ENCODE measurements around the gene DUSP22.
"Not testable (repeated sequence)": the region's sequence is repeated elsewhere in the genome, so short reads cannot be mapped to it uniquely, and the experiment has no call there.

DUSP22 gene

GRCh38 chr6:280775-281468 is 11.4 kb upstream of the DUSP22 start:
- no peak for DNase-seq

GRCh38 chr6:281469-282103 is 10.7 kb upstream of the DUSP22 start:
- DNase-seq, result no peak

DNA sequence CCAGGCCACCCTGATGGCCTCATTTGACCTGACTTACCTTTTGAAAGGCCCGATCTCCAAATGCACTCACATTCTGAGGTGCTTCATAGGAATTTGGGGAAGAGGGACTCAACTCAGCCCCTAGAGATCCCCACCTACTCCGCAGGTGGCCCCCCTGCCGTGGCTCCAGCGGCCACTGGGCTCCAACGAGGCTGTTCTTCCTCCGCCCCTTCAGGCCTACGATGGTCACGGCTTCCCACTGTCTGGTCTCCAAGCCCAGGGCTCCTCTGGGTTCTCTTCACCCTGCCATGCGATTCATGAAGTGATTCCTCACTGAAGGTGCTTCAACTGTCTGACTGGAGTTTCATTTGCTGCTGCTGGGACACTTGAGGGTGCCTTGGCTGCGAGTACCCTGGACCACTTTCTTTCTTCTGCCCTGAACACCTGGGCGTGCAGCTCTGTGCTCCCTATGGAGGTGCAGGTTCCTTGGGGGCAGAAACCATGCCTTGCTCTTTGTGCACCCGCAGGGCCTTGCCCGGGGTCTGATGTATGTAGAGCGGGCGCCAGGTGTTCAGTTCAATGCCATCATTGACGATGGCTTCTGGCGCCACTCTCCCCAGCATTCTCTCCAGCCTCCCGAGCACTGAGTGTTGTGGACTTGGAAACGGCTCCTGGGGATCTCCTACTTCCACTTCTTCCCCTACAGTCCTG is 10.0 kb upstream of the DUSP22 start:
- DNase-seq, result no peak

DNA sequence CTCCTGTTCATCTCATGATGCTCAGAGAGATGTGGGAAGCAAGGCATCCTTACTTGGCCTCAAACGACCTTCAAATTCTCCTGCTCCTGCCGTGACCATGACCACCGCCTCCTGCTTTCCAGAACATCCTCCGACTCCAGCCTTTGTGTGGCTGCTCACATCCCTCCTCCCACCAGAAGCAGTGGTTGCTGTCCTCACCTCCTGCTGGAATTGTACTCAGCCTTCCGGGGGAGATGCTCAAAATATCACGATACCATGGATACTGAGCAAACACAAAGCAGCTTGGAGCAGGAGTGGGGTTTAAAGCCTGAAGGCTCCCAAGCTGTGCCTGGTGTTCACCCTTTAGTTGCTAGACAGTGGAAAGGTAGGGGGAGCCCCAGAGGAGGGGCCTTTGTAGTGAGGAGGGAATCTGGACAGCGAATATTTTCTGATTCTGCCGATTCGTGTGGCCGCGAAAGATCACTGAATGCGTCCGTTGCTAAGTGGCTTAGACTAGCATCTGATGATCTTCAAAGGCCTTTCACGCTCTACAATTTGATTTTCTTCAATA is 9.3 kb upstream of the DUSP22 start:
- DNase-seq, result no peak

DNA sequence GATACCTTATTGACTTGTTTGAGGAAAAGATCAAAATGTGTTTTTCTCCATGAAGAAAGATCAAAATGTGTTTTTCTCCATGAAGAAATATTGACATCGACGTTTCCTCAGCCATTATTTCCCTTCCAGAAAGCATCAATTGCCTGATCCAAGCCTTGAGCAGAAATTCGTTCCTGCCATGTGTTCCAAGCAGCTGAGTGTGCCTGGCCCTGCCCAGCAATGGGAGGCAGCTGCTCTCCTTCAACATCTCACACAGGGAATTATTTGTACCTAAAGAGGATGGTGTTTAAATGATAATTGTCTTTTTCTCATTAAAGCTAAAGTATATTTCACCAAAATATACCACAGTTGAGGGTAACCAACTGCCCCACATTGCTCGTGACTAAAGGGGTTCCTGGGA is 7.8 kb upstream of the DUSP22 start:
- no peak for DNase-seq

- DNase-seq, result peak; percentile 12
Observed at GRCh38 chr6:285030-285771, 7.1 kb upstream of the DUSP22 start.

DNA sequence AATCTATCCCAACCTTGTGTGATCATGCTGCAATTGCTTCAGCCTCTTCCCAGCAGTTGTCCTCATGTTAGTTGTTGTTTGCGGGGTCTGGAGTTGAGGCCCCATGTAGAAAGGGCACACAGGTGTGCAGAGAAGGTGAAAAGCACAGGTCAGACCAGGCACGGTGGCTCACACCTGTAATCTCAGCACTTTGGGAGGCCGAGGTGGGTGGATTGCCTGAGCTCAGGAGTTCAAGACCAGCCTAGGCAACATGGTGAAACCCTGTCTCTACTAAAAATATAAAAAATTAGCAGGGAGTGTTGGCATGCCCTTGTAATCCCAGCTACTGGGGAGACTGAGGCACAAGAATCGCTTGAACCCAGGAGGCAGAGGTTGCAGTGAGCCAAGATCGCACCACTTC is 6.4 kb upstream of the DUSP22 start:
- DNase-seq, result not testable (repeated sequence)

GRCh38 chr6:286681-287488 is 5.4 kb upstream of the DUSP22 start:
- no peak for DNase-seq

GRCh38 chr6:287489-287860 is 4.8 kb upstream of the DUSP22 start:
- no peak for DNase-seq

GRCh38 chr6:288866-289265 is 3.4 kb upstream of the DUSP22 start:
- DNase-seq, result no peak

GRCh38 chr6:290111-290922 is 2.0 kb upstream of the DUSP22 start:
- DNase-seq, result no peak

GRCh38 chr6:291204-291696 is 1.0 kb upstream of the DUSP22 start:
- no peak for DNase-seq

DNA sequence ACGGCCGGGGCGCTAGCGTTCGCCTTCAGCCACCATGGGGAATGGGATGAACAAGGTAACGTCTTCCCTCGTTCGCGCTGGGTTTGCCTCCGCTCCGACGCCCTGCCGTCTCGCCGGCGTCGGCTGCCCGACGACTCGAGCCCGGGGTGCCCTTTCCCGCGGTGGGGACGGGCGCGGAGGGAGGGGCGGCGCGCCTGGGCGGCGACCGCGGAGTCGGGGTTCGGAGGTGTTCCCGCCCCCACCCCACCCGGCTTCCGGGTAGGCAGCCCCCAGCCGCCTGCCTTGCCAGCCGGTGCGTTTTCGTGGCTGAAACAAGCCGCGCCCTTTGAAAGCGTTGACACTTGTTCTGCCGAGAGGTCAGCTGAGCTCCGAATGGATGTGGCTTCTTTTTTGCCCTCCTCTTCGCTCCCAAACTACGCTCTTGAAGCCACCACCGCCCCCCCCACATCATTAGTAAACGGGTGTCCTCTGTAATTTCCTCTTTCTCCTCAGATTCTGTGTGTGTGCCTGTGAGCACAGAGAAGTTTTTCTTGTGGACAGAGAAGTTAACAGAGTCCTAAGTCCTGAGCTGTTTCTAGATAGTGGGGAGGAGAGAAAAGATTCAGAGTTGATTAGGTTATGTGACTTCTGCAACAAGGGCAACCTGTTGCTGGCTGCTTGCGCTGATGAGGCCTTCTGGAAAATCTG is 362 bp downstream of the DUSP22 start:
- peak; percentile 86 for DNase-seq

DNA sequence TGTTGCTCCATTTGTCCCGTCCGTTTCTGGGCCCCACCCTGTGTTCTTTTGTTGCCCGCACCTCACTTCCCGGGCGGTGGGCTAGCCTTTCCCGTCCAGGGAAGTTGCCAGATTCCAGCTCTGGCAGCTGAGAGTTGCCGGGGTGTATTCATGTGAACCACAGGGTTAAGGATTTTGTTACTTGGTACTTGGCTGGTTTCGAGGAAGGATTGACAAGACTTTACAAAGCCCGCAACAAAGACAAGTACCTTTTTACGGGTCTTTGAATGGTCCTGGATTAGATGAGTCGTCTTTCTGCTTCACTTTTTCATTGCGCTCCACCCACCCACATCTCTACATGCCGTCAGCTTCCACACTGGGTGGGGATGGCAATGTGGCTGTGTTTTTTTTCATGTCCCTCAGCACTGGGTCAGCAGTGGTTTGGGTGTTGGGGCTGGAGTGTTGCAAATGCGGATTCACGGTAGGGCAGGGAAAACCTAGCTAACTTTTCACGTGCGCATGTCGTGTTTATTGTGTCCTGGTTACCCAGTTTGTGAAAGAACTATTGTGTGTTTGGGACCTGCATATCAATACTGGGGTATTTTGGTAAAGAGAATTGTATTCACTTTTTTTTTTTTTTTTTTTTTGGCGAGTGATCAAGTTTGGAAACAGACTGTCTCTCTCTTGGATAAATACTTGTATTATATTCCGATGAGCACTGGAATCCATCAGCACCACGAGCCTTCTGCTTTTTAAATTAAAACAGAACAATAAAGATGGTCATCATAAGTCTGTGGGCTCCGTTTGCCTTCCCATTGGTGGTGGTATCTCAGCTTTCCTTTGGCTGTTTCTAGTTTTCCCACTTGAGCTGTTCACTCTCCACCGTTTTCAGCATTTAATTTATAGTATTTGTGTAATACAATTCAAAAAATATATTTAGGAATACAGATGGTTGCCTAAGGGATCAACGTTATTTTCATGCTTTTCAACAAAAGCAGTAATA is 1.2 kb downstream of the DUSP22 start:
- DNase-seq, result peak; percentile 43

GRCh38 chr6:294656-295565 is 2.6 kb downstream of the DUSP22 start:
- no peak for DNase-seq

GRCh38 chr6:296151-297122 is 4.2 kb downstream of the DUSP22 start:
- DNase-seq, result no peak
